GM12878 (cell line): ENCODE results near the gene CHFR. TPM values are rescaled to one million over a fixed set of nuclear protein-coding genes. Genes with fewer than 3 reads are reported as not detected.

Experiments
- ATF3 ChIP-seq: IDR thresholded peaks from 2 replicates; pipeline ENCODE4 v1.6.1; 2011; ENCODE audit warnings: low read depth, mild to moderate bottlenecking, low read length, moderate library complexity, borderline replicate concordance; ENCODE audit errors: extremely low read depth
- BCL3 ChIP-seq: IDR thresholded peaks from 2 replicates; pipeline ENCODE4 v1.6.1; 2011; ENCODE audit warnings: borderline replicate concordance, low read depth, mild to moderate bottlenecking, moderate library complexity, low read length; ENCODE audit not compliant: insufficient read depth, poor library complexity, severe bottlenecking
- CBX5 ChIP-seq: sonication (generic); IDR thresholded peaks from 2 replicates; pipeline ENCODE4 v1.6.1; 2016; ENCODE audit warnings: low read depth, moderate library complexity, mild to moderate bottlenecking, inconsistent platforms
- CHD4 ChIP-seq: fragments of 200-600 bp; sonication (generic); IDR thresholded peaks from 2 replicates; pipeline ENCODE4 v1.6.1; 2016; ENCODE audit warnings: mild to moderate bottlenecking
- E2F8 ChIP-seq: fragments of 450-650 bp; IDR thresholded peaks from 2 replicates; pipeline ENCODE4 v1.6.1; 2018; ENCODE audit warnings: mild to moderate bottlenecking, low read depth, moderate library complexity; ENCODE audit not compliant: partially characterized antibody
- HDAC2 ChIP-seq: fragments of 200-600 bp; sonication (generic); IDR thresholded peaks from 2 replicates; pipeline ENCODE4 v1.6.1; 2017
- HDAC6 ChIP-seq: fragments of 200-600 bp; sonication (generic); IDR thresholded peaks from one replicate; pipeline ENCODE4 v1.8.0; 2017; ENCODE audit warnings: antibody characterized with exemption; ENCODE audit not compliant: unreplicated experiment
- IKZF1 ChIP-seq: fragments of 450-650 bp; conservative IDR thresholded peaks from 2 replicates; pipeline ENCODE4 v1.6.1; 2017; ENCODE audit warnings: antibody characterized with exemption, mild to moderate bottlenecking
- KLF5 ChIP-seq: fragments of 450-650 bp; IDR thresholded peaks from 2 replicates; pipeline ENCODE4 v1.6.1; 2014; ENCODE audit warnings: mild to moderate bottlenecking; ENCODE audit not compliant: partially characterized antibody
- LARP7 ChIP-seq: fragments of 450-650 bp; IDR thresholded peaks from 2 replicates; pipeline ENCODE4 v1.6.1; 2017; ENCODE audit warnings: mild to moderate bottlenecking
- MEF2A ChIP-seq: IDR thresholded peaks from 2 replicates; pipeline ENCODE4 v1.6.1; 2011; ENCODE audit warnings: low read depth, mild to moderate bottlenecking, low read length, moderate library complexity; ENCODE audit not compliant: insufficient read depth
- MEF2B ChIP-seq: fragments of 450-650 bp; IDR thresholded peaks from 2 replicates; pipeline ENCODE4 v1.6.1; 2018; ENCODE audit warnings: mild to moderate bottlenecking, moderate library complexity; ENCODE audit not compliant: partially characterized antibody, poor library complexity, severe bottlenecking
- MXI1 ChIP-seq: fragments of 150-350 bp; IDR thresholded peaks from 2 replicates; pipeline ENCODE4 v1.6.1; 2011; ENCODE audit warnings: low read depth, mild to moderate bottlenecking, inconsistent platforms, low read length, improper control_type of control experiment
- NFXL1 ChIP-seq: fragments of 450-650 bp; IDR thresholded peaks from 2 replicates; pipeline ENCODE4 v1.6.1; 2017; ENCODE audit warnings: antibody characterized with exemption, mild to moderate bottlenecking, borderline replicate concordance
- NR2F1 ChIP-seq: fragments of 450-650 bp; conservative IDR thresholded peaks from 2 replicates; pipeline ENCODE4 v1.6.1; 2017; ENCODE audit warnings: mild to moderate bottlenecking
- RELA ChIP-seq: fragments of 450-650 bp; IDR thresholded peaks from 2 replicates; pipeline ENCODE4 v1.8.0; 2014; ENCODE audit warnings: borderline replicate concordance; ENCODE audit not compliant: partially characterized antibody
- SMARCA5 ChIP-seq: fragments of 450-650 bp; IDR thresholded peaks from 2 replicates; pipeline ENCODE4 v1.6.1; 2017; ENCODE audit warnings: mild to moderate bottlenecking
- SP1 ChIP-seq: IDR thresholded peaks from one replicate; pipeline ENCODE4 v1.6.1; 2011; ENCODE audit warnings: low read depth, low read length
- TCF3 ChIP-seq: IDR thresholded peaks from 2 replicates; pipeline ENCODE4 v1.6.1; 2012; ENCODE audit warnings: low read depth, mild to moderate bottlenecking, low read length, borderline replicate concordance; ENCODE audit not compliant: insufficient read depth
- YBX1 ChIP-seq: fragments of 450-650 bp; IDR thresholded peaks from 2 replicates; pipeline ENCODE4 v1.6.1; 2016; ENCODE audit warnings: antibody characterized with exemption
- ZNF217 ChIP-seq: fragments of 450-650 bp; IDR thresholded peaks from 2 replicates; pipeline ENCODE4 v1.6.1; 2017; ENCODE audit warnings: antibody characterized with exemption, mild to moderate bottlenecking
- ZNF687 ChIP-seq: fragments of 450-650 bp; IDR thresholded peaks from 2 replicates; pipeline ENCODE4 v1.6.1; 2017; ENCODE audit warnings: mild to moderate bottlenecking, moderate library complexity
- polyA plus RNA-seq, 11 experiments: library from polyadenylated mRNA; depleted of rRNA in 4 of 11; unstranded in 6 of 11; stranded (reverse) in 5 of 11; fragments of >200 nt; fragmentation: Nextera tagmentation in 4 of 11; fragmentation: Illumina TruSeq in 1 of 11; extraction: Ambion mirVana in 4 of 11; extraction: Trizol in 1 of 11; gene quantifications; 1 replicate in 1 of 11; 2 replicates in 10 of 11; pipeline versions ENCODE4 v1.2.1 to v1.2.3, GENCODE V29; 2011 to 2016; ENCODE audit warnings: inconsistent platforms in 2 of 11, missing spikeins in 2 of 11, low read depth in 1 of 11
- total RNA-seq, 4 experiments: library from RNA; depleted of rRNA in 3 of 4; stranded (reverse); fragments of >200 nt in 3 of 4; fragmentation: Illumina TruSeq in 1 of 4; extraction: Trizol in 1 of 4; gene quantifications; 2 replicates each; pipeline versions ENCODE4 v1.2.1 to v1.2.3, GENCODE V29; 2013 to 2021

The CHFR gene
- total and polyA plus RNA-seq, 10 of the 15 experiments (the other 5 are each of a cell fraction or from before 2014, with no cell fraction given): 1.1 to 49.4 (median 34.4) TPM

GRCh38 chr12:132828706-132829534 lies 58.5 kb downstream of the CHFR start, which contains the start of gene GOLGA3 (continued):
- peak; percentile 99 for TF ChIP-seq E2F8
- peak; percentile 92 for TF ChIP-seq RELA
- TF ChIP-seq BCL3: peak; percentile 62
- TF ChIP-seq SMARCA5: 0 out of 2 replicates have a peak, but pooled peaks have one; percentile 27
- peak; percentile 10; the same call in 1 of the 2 replicates for TF ChIP-seq TCF3
- TF ChIP-seq IKZF1: peak; percentile 97
- TF ChIP-seq NR2F1: peak; percentile 60
- no peak for TF ChIP-seq ZNF217
- TF ChIP-seq CHD4: no peak
- peak; percentile 97 for TF ChIP-seq LARP7
- TF ChIP-seq ZNF687: 0 out of 2 replicates have a peak, but pooled peaks have one; percentile 10
- no peak for TF ChIP-seq HDAC6
- no peak for TF ChIP-seq NFXL1
- TF ChIP-seq SP1: peak; percentile 79
- peak; percentile 76 for TF ChIP-seq MXI1
- no peak for TF ChIP-seq YBX1
- peak; percentile 90 for TF ChIP-seq KLF5
- TF ChIP-seq MEF2B: no peak
- TF ChIP-seq MEF2A: no peak
- no peak for TF ChIP-seq CBX5
- TF ChIP-seq HDAC2: no peak
- TF ChIP-seq ATF3: no peak
